Cerebellar cortex (tissue), 1 donor: ENCODE data around the gene OR56B4.
"Not testable (repeated sequence)": the region's sequence is repeated elsewhere in the genome, so short reads cannot be mapped to it uniquely, and the experiment has no call there.

Experiments used
- DNase-seq: peaks from one replicate; pipeline ENCODE4 v3.0.0-alpha.2; 2015; ENCODE audit warnings: low spot score

Gene OR56B4

GRCh38 chr11:6107384-6107783 is at the start of gene OR56B4:
Gene OR56B4, plus strand, starts transcription at chr11:6107684. Its CDS starts 95 bp downstream, at chr11:6107779.
- DNase-seq = not testable (repeated sequence)

GRCh38 chr11:6061475-6061874 is 46.0 kb upstream of the OR56B4 start:
- no peak for DNase-seq

- DNase-seq = no peak
Observed at GRCh38 chr11:6062691-6063358, 44.7 kb upstream of the OR56B4 start.

GRCh38 chr11:6067502-6067901 is 40.0 kb upstream of the OR56B4 start:
- no peak for DNase-seq

- DNase-seq = not testable (repeated sequence)
Observed at GRCh38 chr11:6076443-6076842, 31.0 kb upstream of the OR56B4 start.

GRCh38 chr11:6077723-6078122 is 29.8 kb upstream of the OR56B4 start:
- DNase-seq = no peak

- no peak for DNase-seq
Observed at GRCh38 chr11:6079463-6079862, 28.0 kb upstream of the OR56B4 start.

GRCh38 chr11:6083129-6083528 is 24.4 kb upstream of the OR56B4 start:
- no peak for DNase-seq

GRCh38 chr11:6084587-6084986 is 22.9 kb upstream of the OR56B4 start:
- no peak for DNase-seq

GRCh38 chr11:6094186-6094585 is 13.3 kb upstream of the OR56B4 start:
- DNase-seq = no peak

GRCh38 chr11:6095798-6096197 is 11.7 kb upstream of the OR56B4 start:
- no peak for DNase-seq

GRCh38 chr11:6096417-6096816 is 11.1 kb upstream of the OR56B4 start:
- DNase-seq = no peak

- DNase-seq = no peak
Observed at GRCh38 chr11:6099577-6099976, 7.9 kb upstream of the OR56B4 start.

- no peak for DNase-seq
Observed at GRCh38 chr11:6110011-6110410, 2.5 kb downstream of the OR56B4 start.

- no peak for DNase-seq
Observed at GRCh38 chr11:6111673-6112072, 4.2 kb downstream of the OR56B4 start.

- no peak for DNase-seq
Observed at GRCh38 chr11:6116638-6117037, 9.2 kb downstream of the OR56B4 start.

GRCh38 chr11:6124245-6124644 is 16.8 kb downstream of the OR56B4 start:
- no peak for DNase-seq

- no peak for DNase-seq
Observed at GRCh38 chr11:6127881-6128280, 20.4 kb downstream of the OR56B4 start.

GRCh38 chr11:6129011-6129410 is 21.5 kb downstream of the OR56B4 start:
- DNase-seq = no peak

GRCh38 chr11:6129635-6130034 is 22.2 kb downstream of the OR56B4 start:
- DNase-seq = no peak

- DNase-seq = no peak
Observed at GRCh38 chr11:6132431-6132830, 24.9 kb downstream of the OR56B4 start.

- not testable (repeated sequence) for DNase-seq
Observed at GRCh38 chr11:6135936-6136335, 28.5 kb downstream of the OR56B4 start.

- DNase-seq = no peak
Observed at GRCh38 chr11:6142936-6143335, 35.5 kb downstream of the OR56B4 start.

GRCh38 chr11:6143737-6144136 is 36.3 kb downstream of the OR56B4 start:
- not testable (repeated sequence) for DNase-seq
